GM19328 (cell line): ENCODE data around the gene CCR7.
"Not testable (repeated sequence)": the region's sequence is repeated elsewhere in the genome, so short reads cannot be mapped to it uniquely, and the experiment has no call there.

Experiments
- ATAC-seq: cut with Tn5 transposase; IDR thresholded peaks from one replicate; pipeline ENCODE4 v1.9.1; 2021; ENCODE audit warnings: mild to moderate bottlenecking, moderate library complexity; ENCODE audit not compliant: unreplicated experiment

Gene CCR7

GRCh38 chr17:40597556-40598300, 32.5 kb upstream of the CCR7 start:
- ATAC-seq, result no peak

DNA sequence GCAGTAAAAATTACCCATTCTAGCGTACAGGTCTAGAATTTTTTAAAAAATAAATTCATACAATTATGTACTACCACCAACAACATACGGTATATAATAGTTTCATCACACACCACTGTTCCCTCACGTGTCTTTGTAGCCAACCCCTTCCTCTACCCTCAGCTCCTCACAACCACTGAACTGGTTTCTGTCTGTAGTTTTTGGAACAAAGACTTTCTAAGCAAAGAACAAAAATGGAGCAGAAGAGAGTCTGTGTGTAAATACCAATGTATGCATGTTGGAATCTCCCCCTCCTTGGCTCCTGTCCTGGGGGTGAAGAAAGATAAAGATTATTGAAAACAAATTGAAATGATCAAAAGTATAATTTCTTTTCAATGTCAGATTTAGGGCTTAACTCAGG, 31.9 kb upstream of the CCR7 start:
- no peak for ATAC-seq

DNA sequence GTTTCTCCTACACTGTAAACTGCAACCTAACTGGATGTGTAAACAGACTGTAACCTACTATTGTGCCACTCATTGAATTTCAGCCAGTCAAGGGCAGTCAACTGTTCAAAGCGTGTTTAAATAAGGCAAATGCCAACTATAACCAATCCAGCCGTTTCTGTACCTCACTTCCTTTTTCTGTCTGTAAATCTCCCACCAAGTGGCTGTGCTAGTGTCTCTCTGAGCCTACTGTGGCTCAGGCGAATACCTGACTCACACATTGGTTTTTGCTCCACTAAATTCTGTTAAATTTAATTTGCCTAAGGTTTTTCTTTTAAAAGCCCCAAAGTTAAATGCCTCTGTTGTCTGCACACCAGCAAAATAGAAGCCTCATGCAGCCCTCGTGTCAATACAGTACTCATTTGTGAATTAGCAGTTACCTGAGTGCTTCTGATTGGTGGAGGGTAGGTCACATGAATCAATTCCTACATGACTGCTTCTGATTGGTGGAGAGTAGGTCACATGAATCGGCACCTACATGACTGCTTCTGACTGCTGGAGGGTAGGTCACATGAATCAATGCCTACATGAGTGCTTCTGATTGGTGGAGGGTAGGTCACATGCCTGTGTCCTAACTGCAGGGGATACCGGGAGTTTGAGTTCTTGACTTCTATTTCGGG, 31.1 kb upstream of the CCR7 start:
- no peak for ATAC-seq

DNA sequence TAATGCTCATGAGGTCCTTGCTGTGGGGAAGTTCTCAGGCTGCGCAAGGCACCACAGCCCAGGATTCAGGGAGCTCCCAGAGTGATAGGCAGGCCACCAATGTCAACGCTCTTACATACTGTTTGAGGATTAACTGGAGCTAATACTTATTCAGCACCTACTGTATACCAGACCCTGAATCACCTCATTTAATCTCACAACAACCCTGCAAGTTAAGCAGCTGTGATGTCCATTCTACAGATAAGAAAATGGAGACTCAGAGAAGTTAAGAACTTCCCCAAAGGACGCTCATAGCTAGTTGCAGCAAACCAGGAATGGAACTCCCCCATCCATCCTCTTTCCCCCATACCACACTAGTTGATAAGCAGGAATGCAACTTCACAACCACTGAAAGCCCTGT, 25.5 kb upstream of the CCR7 start:
- ATAC-seq, result no peak

DNA sequence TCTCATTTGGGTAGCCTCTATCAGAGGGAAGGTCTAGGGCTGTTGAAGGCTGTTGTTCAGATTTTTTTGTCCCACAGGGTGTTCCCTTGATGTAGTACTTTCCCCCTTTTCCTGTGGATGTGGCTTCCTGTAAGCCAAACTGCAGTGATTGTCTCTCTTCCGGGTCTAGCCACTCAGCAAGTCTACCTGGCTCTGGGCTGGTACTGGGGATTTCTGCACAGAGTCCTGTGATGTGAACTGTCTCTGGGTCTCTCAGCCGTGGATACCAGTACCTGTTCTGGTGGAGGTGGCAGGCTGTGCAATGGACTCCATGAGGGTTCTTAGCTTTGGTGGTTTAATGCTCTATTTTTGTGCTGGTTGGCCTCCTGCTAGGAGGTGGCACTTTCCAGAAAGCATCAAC, 23.3 kb upstream of the CCR7 start:
- ATAC-seq, result no peak

DNA sequence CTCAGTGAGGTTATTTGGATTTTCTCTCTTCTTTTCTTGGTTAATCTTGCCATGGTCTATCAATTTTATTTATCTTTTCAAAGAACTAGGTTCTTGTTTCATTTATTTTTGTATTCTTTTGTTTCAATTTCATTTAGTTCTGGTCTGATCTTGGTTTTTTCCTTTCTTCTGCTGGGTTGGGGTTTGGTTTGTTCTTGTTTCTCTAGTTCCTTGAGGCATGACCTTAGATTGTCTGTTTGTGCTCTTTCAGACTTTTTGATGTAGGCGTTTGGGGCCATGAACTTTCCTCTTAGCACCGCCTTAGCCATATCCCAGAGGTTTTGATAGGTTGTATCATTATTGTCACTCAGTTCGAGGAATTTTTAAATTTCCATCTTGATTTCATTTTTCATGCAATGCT, 21.0 kb upstream of the CCR7 start:
- ATAC-seq, result not testable (repeated sequence)

GRCh38 chr17:40584950-40585349, 19.7 kb upstream of the CCR7 start:
- ATAC-seq, result not testable (repeated sequence)

GRCh38 chr17:40582328-40582901, 17.1 kb upstream of the CCR7 start:
- ATAC-seq, result peak; percentile 84

- ATAC-seq, result no peak
These were observed 14.9 kb upstream of the CCR7 start for GRCh38 chr17:40580140-40580539.

DNA sequence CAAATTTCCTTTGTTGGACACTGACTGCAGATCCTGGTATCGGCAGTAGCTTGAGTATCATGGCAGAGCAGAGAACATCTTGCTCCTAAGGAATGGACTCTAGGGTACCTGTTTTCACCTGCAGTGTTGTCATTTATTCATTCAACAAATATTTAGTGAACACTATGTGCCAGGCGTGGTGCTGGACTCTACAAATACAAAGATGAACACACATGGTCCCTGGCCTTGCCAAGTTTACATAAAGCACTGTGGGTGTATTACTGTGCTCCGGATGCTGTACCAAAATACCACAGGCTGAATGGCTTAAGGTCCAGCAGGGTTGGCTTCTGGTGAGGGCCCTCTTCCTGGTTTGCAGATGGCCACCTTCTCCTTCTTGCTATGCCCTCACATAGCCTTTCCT, 14.2 kb upstream of the CCR7 start:
- ATAC-seq, result no peak

DNA sequence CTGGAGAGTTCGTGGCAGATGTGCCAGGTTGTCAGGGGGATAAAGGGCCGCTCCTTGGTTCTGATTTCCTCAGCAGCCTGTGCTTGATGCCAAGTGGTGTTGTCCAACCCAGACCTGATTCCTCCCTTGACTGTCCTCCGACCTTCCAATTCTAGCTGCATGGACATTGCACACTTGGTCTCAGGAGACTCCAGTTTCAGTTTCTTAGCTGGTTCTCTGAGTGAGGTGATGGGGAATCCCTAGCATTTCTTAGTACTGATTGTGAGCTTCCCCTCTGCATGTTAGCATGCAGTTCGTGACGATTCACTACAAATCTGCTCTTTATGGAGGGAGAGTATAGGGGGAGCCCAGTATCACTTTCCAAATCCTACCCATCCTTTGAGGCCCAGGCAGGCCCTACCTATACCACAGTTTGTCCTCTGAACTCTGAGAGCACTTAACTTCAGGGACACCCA, 12.4 kb upstream of the CCR7 start:
- ATAC-seq, result no peak

DNA sequence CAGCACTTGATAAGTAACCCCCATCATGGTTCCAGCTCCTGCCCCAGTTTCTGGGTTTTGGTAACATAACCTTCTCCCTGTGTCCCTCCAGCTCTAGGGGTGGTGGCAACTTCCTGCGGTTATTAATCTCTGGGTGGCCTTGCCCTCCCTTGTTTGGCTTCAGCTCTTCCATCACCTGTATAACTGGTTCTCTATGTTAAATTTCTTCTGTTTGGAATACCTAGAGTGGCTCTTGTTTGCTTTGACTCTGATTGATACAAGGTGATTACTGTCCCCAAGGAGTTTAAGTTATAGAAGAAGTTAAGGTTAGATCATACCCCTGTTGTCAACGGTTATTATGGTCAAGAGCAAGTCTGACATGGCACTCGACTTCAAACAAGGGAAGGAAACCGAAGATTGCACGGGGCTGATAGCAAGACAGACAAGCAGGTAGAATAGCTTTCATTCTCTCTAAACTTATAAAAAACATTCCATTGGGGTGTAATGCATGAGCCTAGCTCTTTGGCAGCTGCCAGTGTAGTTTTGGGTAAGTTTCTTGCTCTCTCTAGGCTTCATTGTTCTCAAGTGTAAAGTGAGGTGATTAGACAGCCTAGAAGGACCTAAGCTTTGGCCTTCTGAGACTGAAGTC, 11.0 kb upstream of the CCR7 start:
- no peak for ATAC-seq

DNA sequence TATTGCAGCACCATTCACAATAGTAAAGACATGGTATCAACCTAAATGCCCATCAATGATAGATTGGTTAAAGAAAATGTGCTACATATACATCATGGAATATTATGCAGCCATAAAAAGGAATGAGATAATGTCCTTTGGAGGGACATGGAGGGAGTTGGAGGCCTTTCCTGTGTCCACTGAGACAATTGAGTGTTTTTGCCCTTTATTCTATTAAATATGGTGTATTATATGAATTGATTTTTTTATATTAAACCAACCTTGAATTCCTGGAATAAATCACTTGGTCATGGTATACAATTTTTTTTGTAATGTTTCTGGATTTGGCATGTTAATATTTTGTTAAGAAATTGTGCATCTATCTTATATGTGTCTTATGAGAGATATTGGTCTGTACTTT, 9.0 kb upstream of the CCR7 start:
- ATAC-seq, result no peak

- not testable (repeated sequence) for ATAC-seq
These were observed 7.1 kb upstream of the CCR7 start for GRCh38 chr17:40572245-40572993.

DNA sequence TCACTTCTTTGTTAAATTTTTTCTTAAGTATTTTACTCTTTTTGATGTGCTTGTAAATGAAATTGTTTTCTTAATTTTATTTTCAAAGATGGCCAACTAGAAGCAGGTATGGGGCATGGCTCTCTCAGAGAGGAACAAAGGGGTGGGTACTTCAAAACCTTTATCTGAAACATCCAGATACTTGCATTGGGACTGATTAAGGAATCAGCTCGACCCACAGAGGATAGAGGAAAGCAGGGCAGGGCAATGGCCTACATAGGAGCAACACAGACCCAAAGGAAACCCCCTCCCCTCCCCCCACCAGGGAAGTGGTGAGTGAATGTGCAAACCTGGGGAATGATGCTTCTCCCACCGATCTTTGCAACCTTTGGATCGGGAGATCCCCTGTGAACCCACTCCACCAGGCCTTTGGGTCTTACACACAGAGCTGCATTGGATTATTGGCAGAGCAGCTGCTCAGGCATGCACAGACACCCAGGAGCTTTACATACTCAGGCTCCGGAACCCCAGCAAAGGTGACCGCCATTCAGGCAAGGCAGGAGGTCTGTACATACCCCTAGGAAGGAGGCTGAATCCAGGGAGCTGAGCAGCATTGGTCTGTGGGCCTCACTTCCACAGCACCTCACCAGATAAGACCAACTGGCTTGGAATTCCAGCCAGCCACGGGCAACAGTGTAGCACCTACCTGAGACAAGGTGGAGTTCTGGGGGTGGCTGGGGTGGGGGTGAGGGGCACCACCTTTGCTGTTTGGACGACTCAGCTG, 3.0 kb upstream of the CCR7 start:
- no peak for ATAC-seq

DNA sequence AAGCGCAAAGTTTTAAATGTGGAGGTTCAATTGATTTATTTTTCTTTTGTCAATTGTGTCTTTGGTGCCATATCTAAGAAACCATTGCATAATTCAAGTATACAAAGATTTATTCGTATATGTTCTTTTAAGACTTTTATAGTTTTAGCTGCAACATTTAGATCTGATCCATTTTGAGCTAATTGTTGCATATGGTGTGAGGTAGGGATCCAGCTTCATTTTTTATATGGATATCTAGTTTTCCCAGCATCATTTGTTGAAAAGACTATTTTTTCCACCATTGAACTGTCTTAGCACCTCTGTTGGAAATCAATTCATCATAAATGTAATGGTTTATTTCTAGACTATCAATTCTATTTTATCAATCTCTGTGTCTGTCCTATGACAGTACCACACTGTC, 2.1 kb upstream of the CCR7 start:
- no peak for ATAC-seq

GRCh38 chr17:40565769-40566409, 617 bp upstream of the CCR7 start:
- ATAC-seq, result no peak

- no peak for ATAC-seq
These were observed 933 bp downstream of the CCR7 start for GRCh38 chr17:40564195-40564882.
